DND-41 (cell line): ENCODE results near the gene SLC2A11.
"Not testable (repeated sequence)": the region's sequence is repeated elsewhere in the genome, so short reads cannot be mapped to it uniquely, and the experiment has no call there.

Experiments used
- EZH2 ChIP-seq: IDR thresholded peaks from 3 replicates; pipeline ENCODE4 v1.6.1; 2012; ENCODE audit warnings: borderline replicate concordance, low read depth, mild to moderate bottlenecking, moderate library complexity, low read length, inconsistent platforms; ENCODE audit not compliant: severe bottlenecking
- TF ChIP-seq, protein P1 (sequence below): IDR thresholded peaks from 2 replicates; pipeline ENCODE4 v1.5.1; 2012; ENCODE audit warnings: borderline replicate concordance, low read length, moderate library complexity, mild to moderate bottlenecking; ENCODE audit not compliant: poor library complexity, severe bottlenecking; ENCODE audit errors: extremely low read depth

DNA sequence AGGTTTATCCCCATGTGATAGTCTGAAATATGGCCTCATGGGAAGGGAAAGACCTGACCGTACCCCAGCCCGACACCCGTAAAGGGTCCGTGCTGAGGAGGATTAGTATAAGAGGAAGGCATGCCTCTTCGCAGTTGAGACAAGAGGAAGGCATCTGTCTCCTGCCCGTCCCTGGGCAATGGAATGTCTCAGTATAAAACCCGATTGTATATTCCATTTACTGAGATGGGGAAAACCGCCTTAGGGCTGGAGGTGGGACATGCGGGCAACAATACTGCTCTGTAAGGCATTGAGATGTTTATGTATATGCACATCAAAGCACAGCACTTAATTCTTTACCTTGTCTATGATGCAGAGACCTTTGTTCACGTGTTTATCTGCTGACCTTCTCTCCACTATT, 49.7 kb downstream of the SLC2A11 start:
- not testable (repeated sequence) for TF ChIP-seq EZH2
- TF ChIP-seq, protein P1, sequence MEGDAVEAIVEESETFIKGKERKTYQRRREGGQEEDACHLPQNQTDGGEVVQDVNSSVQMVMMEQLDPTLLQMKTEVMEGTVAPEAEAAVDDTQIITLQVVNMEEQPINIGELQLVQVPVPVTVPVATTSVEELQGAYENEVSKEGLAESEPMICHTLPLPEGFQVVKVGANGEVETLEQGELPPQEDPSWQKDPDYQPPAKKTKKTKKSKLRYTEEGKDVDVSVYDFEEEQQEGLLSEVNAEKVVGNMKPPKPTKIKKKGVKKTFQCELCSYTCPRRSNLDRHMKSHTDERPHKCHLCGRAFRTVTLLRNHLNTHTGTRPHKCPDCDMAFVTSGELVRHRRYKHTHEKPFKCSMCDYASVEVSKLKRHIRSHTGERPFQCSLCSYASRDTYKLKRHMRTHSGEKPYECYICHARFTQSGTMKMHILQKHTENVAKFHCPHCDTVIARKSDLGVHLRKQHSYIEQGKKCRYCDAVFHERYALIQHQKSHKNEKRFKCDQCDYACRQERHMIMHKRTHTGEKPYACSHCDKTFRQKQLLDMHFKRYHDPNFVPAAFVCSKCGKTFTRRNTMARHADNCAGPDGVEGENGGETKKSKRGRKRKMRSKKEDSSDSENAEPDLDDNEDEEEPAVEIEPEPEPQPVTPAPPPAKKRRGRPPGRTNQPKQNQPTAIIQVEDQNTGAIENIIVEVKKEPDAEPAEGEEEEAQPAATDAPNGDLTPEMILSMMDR: not testable (repeated sequence)
